AG09319 (cell line): ENCODE results near the gene DNAH7.

Experiments
- DNase-seq: peaks from one replicate; pipeline ENCODE4 v3.0.0-alpha.2; 2010; ENCODE audit warnings: low read depth; ENCODE audit errors: extremely low read depth
- TF ChIP-seq, protein P1 (sequence below): IDR thresholded peaks from 2 replicates; pipeline ENCODE4 v1.5.1; 2011; ENCODE audit warnings: low read depth, mild to moderate bottlenecking, inconsistent platforms, low read length, moderate library complexity

Gene DNAH7

GRCh38 chr2:195733831-195734230 lies 334.8 kb downstream of the DNAH7 start:
- TF ChIP-seq, protein P1, sequence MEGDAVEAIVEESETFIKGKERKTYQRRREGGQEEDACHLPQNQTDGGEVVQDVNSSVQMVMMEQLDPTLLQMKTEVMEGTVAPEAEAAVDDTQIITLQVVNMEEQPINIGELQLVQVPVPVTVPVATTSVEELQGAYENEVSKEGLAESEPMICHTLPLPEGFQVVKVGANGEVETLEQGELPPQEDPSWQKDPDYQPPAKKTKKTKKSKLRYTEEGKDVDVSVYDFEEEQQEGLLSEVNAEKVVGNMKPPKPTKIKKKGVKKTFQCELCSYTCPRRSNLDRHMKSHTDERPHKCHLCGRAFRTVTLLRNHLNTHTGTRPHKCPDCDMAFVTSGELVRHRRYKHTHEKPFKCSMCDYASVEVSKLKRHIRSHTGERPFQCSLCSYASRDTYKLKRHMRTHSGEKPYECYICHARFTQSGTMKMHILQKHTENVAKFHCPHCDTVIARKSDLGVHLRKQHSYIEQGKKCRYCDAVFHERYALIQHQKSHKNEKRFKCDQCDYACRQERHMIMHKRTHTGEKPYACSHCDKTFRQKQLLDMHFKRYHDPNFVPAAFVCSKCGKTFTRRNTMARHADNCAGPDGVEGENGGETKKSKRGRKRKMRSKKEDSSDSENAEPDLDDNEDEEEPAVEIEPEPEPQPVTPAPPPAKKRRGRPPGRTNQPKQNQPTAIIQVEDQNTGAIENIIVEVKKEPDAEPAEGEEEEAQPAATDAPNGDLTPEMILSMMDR: no peak
- DNase-seq: no peak

GRCh38 chr2:195732574-195732973 lies 336.1 kb downstream of the DNAH7 start:
- TF ChIP-seq, protein P1: no peak
- no peak for DNase-seq

GRCh38 chr2:195730912-195731311 lies 337.7 kb downstream of the DNAH7 start:
- DNase-seq: no peak
- TF ChIP-seq, protein P1: no peak

- DNase-seq: no peak
- TF ChIP-seq, protein P1: no peak
These were observed 341.5 kb downstream of the DNAH7 start for GRCh38 chr2:195727106-195727505.

GRCh38 chr2:195722075-195722474 lies 346.6 kb downstream of the DNAH7 start:
- TF ChIP-seq, protein P1: no peak
- DNase-seq: no peak

- no peak for DNase-seq
- TF ChIP-seq, protein P1: no peak
These were observed 347.6 kb downstream of the DNAH7 start for GRCh38 chr2:195721042-195721441.

GRCh38 chr2:195716466-195716865 lies 352.2 kb downstream of the DNAH7 start:
- TF ChIP-seq, protein P1: no peak
- no peak for DNase-seq

- TF ChIP-seq, protein P1: no peak
- no peak for DNase-seq
These were observed 357.2 kb downstream of the DNAH7 start for GRCh38 chr2:195711478-195711877.
